Upper lobe of right lung (tissue), 1 donor: ENCODE data around the gene JAK3. TPM values are rescaled to one million over a fixed set of nuclear protein-coding genes. Genes with fewer than 3 reads are reported as not detected.
"Not testable (repeated sequence)": the region's sequence is repeated elsewhere in the genome, so short reads cannot be mapped to it uniquely, and the experiment has no call there.

ENCODE experiments used
- ATAC-seq: fragments of 200-7000 bp; cut with Tn5 transposase; one replicate; pipeline ENCODE4 v1.9.1; 2020; ENCODE audit warnings: mild to moderate bottlenecking, moderate library complexity
- DNase-seq: peaks from one replicate; pipeline ENCODE4 v3.0.0-alpha.2; 2020
- H3K27ac ChIP-seq: fragments of 200-600 bp; one replicate; pipeline ENCODE4 v1.8.0; 2022
- H3K27me3 ChIP-seq: fragments of 200-600 bp; one replicate; pipeline ENCODE4 v1.8.0; 2022; ENCODE audit warnings: mild to moderate bottlenecking
- H3K36me3 ChIP-seq: fragments of 200-600 bp; one replicate; pipeline ENCODE4 v1.8.0; 2022
- H3K4me1 ChIP-seq: fragments of 200-600 bp; one replicate; pipeline ENCODE4 v1.8.0; 2022
- H3K4me3 ChIP-seq: fragments of 200-600 bp; one replicate; pipeline ENCODE4 v1.8.0; 2022; ENCODE audit warnings: mild to moderate bottlenecking
- H3K9me3 ChIP-seq: fragments of 200-600 bp; one replicate; pipeline ENCODE4 v1.8.0; 2022
- CTCF ChIP-seq: fragments of 200-600 bp; IDR thresholded peaks from one replicate; pipeline ENCODE4 v1.8.0; 2022; ENCODE audit warnings: antibody characterized with exemption
- intact Hi-C: fragments of 100-400 bp; cut with DNase I; formaldehyde crosslinking; loops from one replicate; pipeline ENCODE4 v1.11.0; 2022
- total RNA-seq: library from RNA; stranded (reverse); fragmentation: NEBNext Ultra II Directional; extraction: Animal tissue kit (Norgen Biotek cat#: 25700); gene quantifications from one replicate; pipeline ENCODE4 v1.2.1, GENCODE V29; 2021
- donor health status: DM: no; HTN: yes; CAD: no; lungs with severe emphysema.

The JAK3 gene
- total RNA-seq, 1 donor from 2014 or later, result 15.1 TPM

DNA sequence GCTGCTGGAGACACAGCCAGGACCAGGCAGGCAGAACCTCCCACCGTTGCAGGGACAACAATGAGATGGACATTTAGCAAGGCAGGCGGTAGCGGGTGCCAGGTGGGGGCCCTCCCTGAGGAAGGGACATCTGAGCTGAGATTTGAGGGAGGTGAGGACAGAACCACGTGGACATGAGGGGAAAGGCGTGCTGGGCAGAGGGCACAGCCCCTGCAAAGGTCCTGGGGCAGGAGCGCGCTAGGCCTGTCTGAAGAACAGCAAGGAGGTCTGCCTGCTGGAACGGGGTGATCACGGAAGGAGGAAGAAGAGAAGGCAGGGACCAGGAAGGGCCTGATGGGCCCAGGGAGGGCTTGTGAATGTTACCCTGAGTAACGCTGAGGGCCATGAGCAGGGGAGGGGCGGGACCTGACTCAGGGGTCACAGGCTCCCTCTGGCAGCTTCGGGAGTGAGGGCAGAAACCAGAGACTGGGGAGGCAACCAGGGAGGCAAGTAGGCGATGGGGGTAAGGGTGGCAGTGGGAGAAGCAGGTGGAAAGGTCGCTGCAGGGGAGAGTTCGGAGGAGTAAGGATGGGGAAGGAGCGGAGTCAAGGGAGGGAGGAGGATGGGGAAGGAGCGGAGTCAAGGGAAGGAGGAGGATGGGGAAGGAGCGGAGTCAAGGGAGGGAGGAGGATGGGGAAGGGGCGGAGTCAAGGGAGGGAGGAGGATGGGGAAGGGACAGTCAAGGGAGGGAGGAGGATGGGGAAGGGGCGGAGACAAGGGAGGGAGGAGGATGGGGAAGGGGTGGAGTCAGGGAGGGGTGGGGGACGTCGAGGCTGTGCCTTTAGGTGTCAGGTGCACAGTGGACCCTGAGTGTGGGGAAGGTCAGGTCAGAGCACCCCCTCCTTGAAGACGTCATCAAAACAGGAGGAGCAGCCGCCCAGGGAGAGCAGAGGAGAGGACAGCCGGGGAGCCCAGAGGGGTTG is 68.5 kb downstream of the JAK3 start:
- ATAC-seq, result peak; percentile 21
- H3K4me1 ChIP-seq, result peaks cover 5% of the 10 kb centered on the region
- TF ChIP-seq CTCF, result no peak
- H3K4me3 ChIP-seq, result no peak overlapping the region
- H3K27ac ChIP-seq, result no peak overlapping the region
- H3K27me3 ChIP-seq, result peaks cover 14% of the 10 kb centered on the region
- H3K36me3 ChIP-seq, result no peaks in the 10 kb centered on the region
- intact Hi-C loops, result loop anchor here (10.0 kb wide), 1 partner anchor 74 kb away; no protein-coding TSS in a partner anchor
- no peak for DNase-seq
- H3K9me3 ChIP-seq, result no peaks in the 10 kb centered on the region

DNA sequence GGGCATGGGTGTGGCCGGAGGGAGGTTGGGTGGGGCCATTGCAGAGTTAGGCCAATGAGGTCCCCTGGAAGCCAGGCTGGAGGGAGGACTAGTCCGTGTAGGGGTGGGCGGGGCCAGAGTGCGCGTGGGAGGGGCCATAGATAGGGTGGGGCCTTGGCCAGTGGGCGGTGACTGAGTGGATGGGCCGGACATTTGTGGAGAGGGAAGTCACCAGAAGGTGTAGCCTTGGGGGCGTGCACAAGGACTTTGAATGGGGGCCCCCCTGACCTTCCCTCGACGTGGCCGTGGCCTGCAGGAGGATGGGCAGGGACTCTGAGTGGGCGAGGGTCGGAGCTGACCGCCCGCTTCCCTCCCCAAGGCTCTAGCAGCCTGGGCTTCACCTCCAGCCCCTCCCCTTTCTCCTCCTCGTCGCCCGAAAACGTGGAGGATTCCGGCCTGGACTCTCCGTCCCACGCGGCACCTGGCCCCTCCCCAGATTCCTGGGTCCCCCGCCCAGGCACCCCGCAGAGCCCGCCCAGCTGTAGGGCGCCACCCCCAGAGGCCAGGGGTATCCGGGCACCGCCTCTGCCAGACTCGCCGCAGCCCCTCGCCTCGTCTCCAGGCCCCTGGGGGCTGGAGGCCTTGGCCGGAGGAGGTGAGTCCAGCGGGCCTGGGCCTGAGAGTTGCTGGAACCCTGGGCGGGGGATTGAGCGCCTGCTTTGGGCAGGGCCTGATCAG is 69.4 kb downstream of the JAK3 start:
- DNase-seq (peak; percentile 90), ATAC-seq (peak; percentile 80)
- H3K4me3 ChIP-seq, result no peak overlapping the region
- H3K4me1 ChIP-seq, result peaks cover 5% of the 10 kb centered on the region
- no peaks in the 10 kb centered on the region for H3K9me3 ChIP-seq
- H3K36me3 ChIP-seq, result no peaks in the 10 kb centered on the region
- intact Hi-C loops, result loop anchor here (10.0 kb wide), 1 partner anchor 74 kb away; no protein-coding TSS in a partner anchor
- H3K27me3 ChIP-seq, result peaks cover 14% of the 10 kb centered on the region
- no peak overlapping the region for H3K27ac ChIP-seq
- TF ChIP-seq CTCF, result no peak

- DNase-seq, H3K4me1 ChIP-seq, H3K27ac ChIP-seq, H3K4me3 ChIP-seq, ATAC-seq, H3K9me3 ChIP-seq, H3K36me3 ChIP-seq: not testable (repeated sequence)
- intact Hi-C loops, result loop anchor here (10.0 kb wide), 1 partner anchor 73 kb away; no protein-coding TSS in a partner anchor
- peaks cover 14% of the 10 kb centered on the region for H3K27me3 ChIP-seq
These were observed 69.9 kb downstream of the JAK3 start for GRCh38 chr19:17777840-17778239.

GRCh38 chr19:17775991-17776803 is 71.6 kb downstream of the JAK3 start:
- peaks cover 13% of the 10 kb centered on the region for H3K27me3 ChIP-seq
- DNase-seq (peak; percentile 88), ATAC-seq (peak; percentile 69)
- no peaks in the 10 kb centered on the region for H3K9me3 ChIP-seq
- H3K4me3 ChIP-seq, result no peak overlapping the region
- TF ChIP-seq CTCF, result no peak
- H3K36me3 ChIP-seq, result no peaks in the 10 kb centered on the region
- H3K27ac ChIP-seq, result no peak overlapping the region
- intact Hi-C loops, result loop anchor here (10.0 kb wide), 1 partner anchor 71 kb away; no protein-coding TSS in a partner anchor
- H3K4me1 ChIP-seq, result peaks cover 5% of the 10 kb centered on the region

DNA sequence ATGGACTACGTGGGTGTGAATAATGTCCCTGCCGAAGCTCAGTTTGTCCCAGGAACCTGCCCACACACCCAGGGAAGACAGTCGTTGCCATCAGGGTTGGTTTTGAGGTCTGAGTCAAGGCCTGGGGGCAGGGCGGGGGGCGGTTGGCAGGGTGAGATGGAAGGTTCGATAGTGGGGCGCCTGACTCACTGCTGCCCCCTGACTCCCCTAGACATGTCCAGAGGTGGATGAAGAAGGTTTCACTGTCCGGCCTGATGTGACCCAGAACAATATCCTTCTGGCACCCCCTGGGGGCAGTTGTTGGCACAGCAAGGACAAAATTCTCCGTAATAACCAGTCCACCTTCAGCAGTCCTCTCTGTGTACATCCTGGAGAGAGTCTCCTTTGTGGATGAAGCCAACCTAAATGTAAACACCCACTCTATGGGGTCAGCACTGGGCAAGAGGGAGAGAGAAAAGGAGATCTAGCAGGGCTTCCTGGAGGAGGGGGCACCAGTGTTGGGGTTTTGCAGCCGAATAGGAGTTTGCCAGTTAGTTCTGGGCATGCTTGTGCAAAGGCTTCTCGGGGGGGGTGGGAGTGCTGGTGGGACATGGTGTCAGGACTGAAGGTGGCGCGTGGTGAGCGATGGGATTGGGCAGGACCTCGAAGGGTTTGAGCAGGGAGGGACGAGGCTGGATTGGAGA is 72.4 kb downstream of the JAK3 start:
- ATAC-seq (peak; percentile 4), DNase-seq (no peak)
- intact Hi-C loops, result loop anchor here (10.0 kb wide), 1 partner anchor 71 kb away; no protein-coding TSS in a partner anchor

More for the DNA sequence above, 72.4 kb downstream of the JAK3 start:
- Histone ChIP-seq H3K9me3 (no peaks in the 10 kb centered on the region), H3K27ac (no peak overlapping the region), H3K4me3 (no peak overlapping the region), H3K4me1 (peaks cover 5% of the 10 kb centered on the region), H3K27me3 (peaks cover 6% of the 10 kb centered on the region), H3K36me3 (no peaks in the 10 kb centered on the region)
- TF ChIP-seq CTCF, result peak; percentile 49

Other genes with a start within 250 kb of the JAK3 start
- gene UNC13A, start 159.6 kb downstream of the JAK3 start, total RNA-seq, result 0.41 TPM
- 71.4 TPM for gene MAP1S, start 128.5 kb downstream of the JAK3 start, total RNA-seq
- gene FCHO1, start 96.5 kb downstream of the JAK3 start, total RNA-seq, result 7.4 TPM
- gene B3GNT3, start 52.8 kb downstream of the JAK3 start, total RNA-seq, result 2.1 TPM
- not detected for gene INSL3, start 26.5 kb downstream of the JAK3 start, total RNA-seq
- gene RPL18A, start 11.9 kb upstream of the JAK3 start, total RNA-seq, result 1,315 TPM
- gene SLC5A5, start 24.0 kb upstream of the JAK3 start, total RNA-seq, result not detected
- 59.7 TPM for gene CCDC124, start 85.0 kb upstream of the JAK3 start, total RNA-seq
- not detected for gene KCNN1, start 119.1 kb upstream of the JAK3 start, total RNA-seq
- gene ARRDC2, start 160.2 kb upstream of the JAK3 start, total RNA-seq, result 82.7 TPM
- gene IL12RB1, start 239.0 kb upstream of the JAK3 start, total RNA-seq, result 6.2 TPM
- 23.1 TPM for gene MAST3, start 249.8 kb upstream of the JAK3 start, total RNA-seq